Measurements from ENCODE around the gene RAP1B. TPM values are rescaled to one million over a fixed set of nuclear protein-coding genes. Genes with fewer than 3 reads are reported as not detected.

RAP1B gene
- total RNA-seq (100 to 1,000 TPM; 166 to 173 TPM), polyA plus RNA-seq (100 to 1,000 TPM; 113 to 163 TPM)
- long read RNA-seq, donor 1, full-length matches to known transcripts: 430 of 487 reads
- long read RNA-seq, donor 1, partial matches to known transcripts: 15 of 487 reads
- long read RNA-seq, donor 1, other reads (novel, unspliced or antisense): 42 of 487 reads
- long read RNA-seq, donor 2, full-length matches to known transcripts: 50 of 68 reads
- long read RNA-seq, donor 2, partial matches to known transcripts: 1 of 68 reads
- long read RNA-seq, donor 2, other reads (novel, unspliced or antisense): 17 of 68 reads

DNA sequence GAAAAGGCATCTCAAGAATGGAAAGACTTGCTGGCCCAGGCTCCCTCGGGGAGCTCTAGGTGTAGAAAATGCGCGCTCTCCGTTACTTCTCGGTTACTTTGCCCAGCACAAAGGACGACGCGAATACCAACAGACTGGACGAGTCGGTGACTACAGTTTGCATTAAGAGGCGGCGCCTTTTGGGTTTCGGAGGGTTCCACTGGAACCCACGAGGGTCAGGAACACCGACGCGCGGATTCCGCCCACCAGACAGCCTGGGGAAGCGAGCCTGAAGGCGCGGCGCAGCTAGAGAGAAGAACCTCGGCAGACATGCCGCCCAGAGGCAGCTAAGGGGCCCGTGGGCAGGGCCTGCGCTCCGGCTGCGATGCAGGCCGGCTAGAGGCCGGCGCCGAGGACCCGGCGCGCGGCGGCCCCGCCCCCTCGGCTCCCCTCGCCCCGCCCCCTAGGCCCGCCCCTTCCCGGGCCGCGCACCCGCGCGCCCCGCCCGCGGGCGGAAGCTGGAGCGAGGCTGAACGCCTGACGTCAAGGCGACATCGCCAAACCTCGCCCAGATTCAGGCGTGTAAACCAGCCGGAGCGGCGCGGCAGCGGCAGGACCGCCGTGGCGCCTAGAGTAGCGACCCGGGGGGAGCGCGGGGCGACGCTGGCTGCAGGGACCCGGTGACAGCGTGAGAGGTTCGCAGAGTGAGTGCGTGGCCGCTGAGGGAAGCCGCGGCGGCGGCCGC is at the start of gene RAP1B:
Gene RAP1B (plus strand): TSS at position 530 of the 724 bp plus-strand sequence. CDS start 37,826 bp downstream, outside the sequence.
- no peaks in the 10 kb centered on the region for H3K9me3 ChIP-seq (ENCODE audit: control insufficient read depth, low read length)
- peak within 1 kb of the TSS; percentile 91 to 99 for H3K4me3 ChIP-seq (ENCODE audit: low read length in 2 of 2)
- no peaks in the 10 kb centered on the region for H3K27me3 ChIP-seq (ENCODE audit: control insufficient read depth in 1 of 2, insufficient read depth in 2 of 2, low read length in 1 of 2)
- H3K27ac ChIP-seq (ENCODE audit: low read depth in 1 of 2, low read length in 2 of 2): peak within 1 kb of the TSS; percentile 98 to 100
- no peaks in the 10 kb centered on the region for H3K36me3 ChIP-seq (ENCODE audit: control insufficient read depth in 1 of 2, insufficient read depth in 2 of 2, low read length in 1 of 2)
- WGBS, 2 donors: 0 to 1% methylated on average over 79 to 84 of the region's 84 CpGs
- no peaks in the 10 kb centered on the region for H3K4me1 ChIP-seq (ENCODE audit: control insufficient read depth in 1 of 2, insufficient read depth in 2 of 2, low read length in 2 of 2)
- intact Hi-C loops (cut with DNase I): loop anchor here (2.0 to 10.0 kb wide), 4 partner anchors 76 to 246 kb away; partner anchors contain the start of gene NUP107 (in 1 of the 2)
- ATAC-seq (ENCODE audit: low FRiP score): peak; percentile 98
- DNase-seq: peak; percentile 94 to 96

DNA sequence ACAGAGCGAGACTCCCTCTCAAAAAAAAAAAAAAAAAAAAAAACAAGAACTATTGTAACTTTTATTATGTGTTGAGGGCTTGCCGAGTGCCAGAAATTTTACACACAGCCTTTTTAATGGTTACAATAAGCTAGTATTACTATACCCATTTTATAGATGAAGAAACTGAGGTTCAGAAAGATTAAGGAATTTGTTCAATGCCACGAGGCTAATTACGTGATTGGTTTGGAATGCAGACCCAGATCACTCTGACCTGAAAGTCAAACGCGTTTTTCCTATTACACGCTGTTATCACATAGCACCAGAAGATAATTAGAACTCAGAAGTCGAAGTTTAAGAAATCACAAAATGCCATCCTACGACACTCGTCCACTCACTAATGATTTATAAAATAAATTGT is 48.9 kb upstream of the RAP1B start:
- ATAC-seq (ENCODE audit: low FRiP score): no peak
- Histone ChIP-seq H3K9me3 (ENCODE audit: control insufficient read depth, low read length) (no peaks in the 10 kb centered on the region), H3K27ac (ENCODE audit: low read depth in 1 of 2, low read length in 2 of 2) (no peak overlapping the region), H3K4me3 (ENCODE audit: low read length in 2 of 2) (no peak overlapping the region), H3K27me3 (ENCODE audit: control insufficient read depth in 1 of 2, insufficient read depth in 2 of 2, low read length in 1 of 2) (no peaks in the 10 kb centered on the region), H3K36me3 (ENCODE audit: control insufficient read depth in 1 of 2, insufficient read depth in 2 of 2, low read length in 1 of 2) (no peaks in the 10 kb centered on the region), H3K4me1 (ENCODE audit: control insufficient read depth in 1 of 2, insufficient read depth in 2 of 2, low read length in 2 of 2) (peaks cover 0 to 1% of the 10 kb centered on the region in 2 donors)
- no peak for DNase-seq
- intact Hi-C loops (cut with DNase I): no loop called here
- WGBS, 2 donors: 85 to 86% methylated on average over 9 to 10 of the region's 10 CpGs

DNA sequence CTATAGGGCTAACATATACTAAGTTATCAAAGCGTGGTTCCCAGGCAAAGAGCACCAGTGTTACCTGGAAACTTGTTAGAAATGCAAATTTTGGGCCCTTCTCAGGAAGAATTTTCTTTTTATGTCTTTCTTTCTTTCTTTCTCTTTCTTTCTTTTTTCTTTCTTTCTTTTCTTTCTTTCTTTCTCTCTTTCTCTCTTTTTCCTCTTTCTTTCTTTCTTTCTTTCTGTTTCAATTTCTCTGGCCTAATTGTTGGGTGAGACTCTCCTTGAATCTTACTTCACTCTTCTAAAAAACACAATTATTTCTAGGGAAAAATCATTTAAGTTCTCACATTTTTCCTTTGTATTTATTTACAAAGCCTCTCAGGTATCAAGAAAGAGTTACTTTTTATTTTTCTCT is 46.5 kb upstream of the RAP1B start:
- 78 to 84% methylated on average over 1 of the region's 1 CpG for WGBS, 2 donors
- no peaks in the 10 kb centered on the region for H3K36me3 ChIP-seq (ENCODE audit: control insufficient read depth in 1 of 2, insufficient read depth in 2 of 2, low read length in 1 of 2)
- no peak for ATAC-seq (ENCODE audit: low FRiP score)
- peaks cover 0 to 1% of the 10 kb centered on the region in 2 donors for H3K4me1 ChIP-seq (ENCODE audit: control insufficient read depth in 1 of 2, insufficient read depth in 2 of 2, low read length in 2 of 2)
- intact Hi-C loops (cut with DNase I): no loop called here
- DNase-seq: no peak
- H3K27ac ChIP-seq (ENCODE audit: low read depth in 1 of 2, low read length in 2 of 2): no peak overlapping the region
- no peaks in the 10 kb centered on the region for H3K9me3 ChIP-seq (ENCODE audit: control insufficient read depth, low read length)
- no peak overlapping the region for H3K4me3 ChIP-seq (ENCODE audit: low read length in 2 of 2)
- no peaks in the 10 kb centered on the region for H3K27me3 ChIP-seq (ENCODE audit: control insufficient read depth in 1 of 2, insufficient read depth in 2 of 2, low read length in 1 of 2)

GRCh38 chr12:68565391-68565903 is 45.3 kb upstream of the RAP1B start:
- Histone ChIP-seq H3K4me1 (ENCODE audit: control insufficient read depth in 1 of 2, insufficient read depth in 2 of 2, low read length in 2 of 2) (peaks cover 0 to 1% of the 10 kb centered on the region in 2 donors), H3K4me3 (ENCODE audit: low read length in 2 of 2) (no peak overlapping the region), H3K36me3 (ENCODE audit: control insufficient read depth in 1 of 2, insufficient read depth in 2 of 2, low read length in 1 of 2) (no peaks in the 10 kb centered on the region), H3K9me3 (ENCODE audit: control insufficient read depth, low read length) (no peaks in the 10 kb centered on the region), H3K27ac (ENCODE audit: low read depth in 1 of 2, low read length in 2 of 2) (no peak overlapping the region), H3K27me3 (ENCODE audit: control insufficient read depth in 1 of 2, insufficient read depth in 2 of 2, low read length in 1 of 2) (no peaks in the 10 kb centered on the region)
- ATAC-seq (ENCODE audit: low FRiP score) (no peak), DNase-seq (no peak)
- whole genome bisulfite sequencing, 2 donors: 53 to 62% methylated on average over 1 of the region's 1 CpG
- intact Hi-C loops (cut with DNase I): no loop called here

- ATAC-seq (ENCODE audit: low FRiP score): no peak
- WGBS, 2 donors: 87 to 90% methylated on average over 3 of the region's 3 CpGs
Measured at GRCh38 chr12:68568922-68569569, 41.7 kb upstream of the RAP1B start.

GRCh38 chr12:68572661-68573060 is 38.0 kb upstream of the RAP1B start:
- Histone ChIP-seq H3K36me3 (ENCODE audit: control insufficient read depth in 1 of 2, insufficient read depth in 2 of 2, low read length in 1 of 2) (no peaks in the 10 kb centered on the region), H3K27me3 (ENCODE audit: control insufficient read depth in 1 of 2, insufficient read depth in 2 of 2, low read length in 1 of 2) (no peaks in the 10 kb centered on the region), H3K9me3 (ENCODE audit: control insufficient read depth, low read length) (no peaks in the 10 kb centered on the region), H3K4me3 (ENCODE audit: low read length in 2 of 2) (no peak overlapping the region), H3K27ac (ENCODE audit: low read depth in 1 of 2, low read length in 2 of 2) (no peak overlapping the region), H3K4me1 (ENCODE audit: control insufficient read depth in 1 of 2, insufficient read depth in 2 of 2, low read length in 2 of 2) (no peaks in the 10 kb centered on the region)
- 26 to 29% methylated on average over 2 of the region's 2 CpGs for WGBS, 2 donors
- ATAC-seq (ENCODE audit: low FRiP score) (no peak), DNase-seq (no peak)
- intact Hi-C loops (cut with DNase I): no loop called here

More at GRCh38 chr12:68568922-68569569, 41.7 kb upstream of the RAP1B start:
- intact Hi-C loops (cut with DNase I): no loop called here
- no peak overlapping the region for H3K4me3 ChIP-seq (ENCODE audit: low read length in 2 of 2)
- H3K4me1 ChIP-seq (ENCODE audit: control insufficient read depth in 1 of 2, insufficient read depth in 2 of 2, low read length in 2 of 2): peaks cover 0 to 1% of the 10 kb centered on the region in 2 donors
- H3K36me3 ChIP-seq (ENCODE audit: control insufficient read depth in 1 of 2, insufficient read depth in 2 of 2, low read length in 1 of 2): no peaks in the 10 kb centered on the region
- H3K27ac ChIP-seq (ENCODE audit: low read depth in 1 of 2, low read length in 2 of 2): no peak overlapping the region
- H3K9me3 ChIP-seq (ENCODE audit: control insufficient read depth, low read length): no peaks in the 10 kb centered on the region
- no peaks in the 10 kb centered on the region for H3K27me3 ChIP-seq (ENCODE audit: control insufficient read depth in 1 of 2, insufficient read depth in 2 of 2, low read length in 1 of 2)
- DNase-seq: no peak

GRCh38 chr12:68573406-68573805 is 37.3 kb upstream of the RAP1B start:
- H3K36me3 ChIP-seq (ENCODE audit: control insufficient read depth in 1 of 2, insufficient read depth in 2 of 2, low read length in 1 of 2): no peaks in the 10 kb centered on the region
- H3K4me3 ChIP-seq (ENCODE audit: low read length in 2 of 2): no peak overlapping the region
- 97 to 100% methylated on average over 1 of the region's 1 CpG for WGBS, 2 donors
- H3K4me1 ChIP-seq (ENCODE audit: control insufficient read depth in 1 of 2, insufficient read depth in 2 of 2, low read length in 2 of 2): no peaks in the 10 kb centered on the region
- H3K27me3 ChIP-seq (ENCODE audit: control insufficient read depth in 1 of 2, insufficient read depth in 2 of 2, low read length in 1 of 2): no peaks in the 10 kb centered on the region
- no peaks in the 10 kb centered on the region for H3K9me3 ChIP-seq (ENCODE audit: control insufficient read depth, low read length)
- no peak overlapping the region for H3K27ac ChIP-seq (ENCODE audit: low read depth in 1 of 2, low read length in 2 of 2)
- ATAC-seq (ENCODE audit: low FRiP score) (no peak), DNase-seq (no peak)
- intact Hi-C loops (cut with DNase I): no loop called here

- Histone ChIP-seq H3K27ac (ENCODE audit: low read depth in 1 of 2, low read length in 2 of 2) (no peak overlapping the region), H3K4me1 (ENCODE audit: control insufficient read depth in 1 of 2, insufficient read depth in 2 of 2, low read length in 2 of 2) (no peaks in the 10 kb centered on the region), H3K4me3 (ENCODE audit: low read length in 2 of 2) (no peak overlapping the region), H3K9me3 (ENCODE audit: control insufficient read depth, low read length) (no peaks in the 10 kb centered on the region), H3K36me3 (ENCODE audit: control insufficient read depth in 1 of 2, insufficient read depth in 2 of 2, low read length in 1 of 2) (no peaks in the 10 kb centered on the region), H3K27me3 (ENCODE audit: control insufficient read depth in 1 of 2, insufficient read depth in 2 of 2, low read length in 1 of 2) (no peaks in the 10 kb centered on the region)
- intact Hi-C loops (cut with DNase I): no loop called here
- DNase-seq (no peak), ATAC-seq (ENCODE audit: low FRiP score) (no peak)
- 85 to 86% methylated on average over 1 of the region's 1 CpG for WGBS, 2 donors
Measured at GRCh38 chr12:68577949-68578348, 32.8 kb upstream of the RAP1B start.

Measured in aorta (tissue), 5 donors.